ENCODE results near the gene ZNF687. TPM values are rescaled to one million over a fixed set of nuclear protein-coding genes. Genes with fewer than 3 reads are reported as not detected.
A peak's percentile ranks its signal among the peaks of the same experiment; 100 is the strongest.

Gene ZNF687
- polyA plus RNA-seq, 1 of the 3 experiments (the other 2 are of a cell fraction): 15.8 TPM

DNA sequence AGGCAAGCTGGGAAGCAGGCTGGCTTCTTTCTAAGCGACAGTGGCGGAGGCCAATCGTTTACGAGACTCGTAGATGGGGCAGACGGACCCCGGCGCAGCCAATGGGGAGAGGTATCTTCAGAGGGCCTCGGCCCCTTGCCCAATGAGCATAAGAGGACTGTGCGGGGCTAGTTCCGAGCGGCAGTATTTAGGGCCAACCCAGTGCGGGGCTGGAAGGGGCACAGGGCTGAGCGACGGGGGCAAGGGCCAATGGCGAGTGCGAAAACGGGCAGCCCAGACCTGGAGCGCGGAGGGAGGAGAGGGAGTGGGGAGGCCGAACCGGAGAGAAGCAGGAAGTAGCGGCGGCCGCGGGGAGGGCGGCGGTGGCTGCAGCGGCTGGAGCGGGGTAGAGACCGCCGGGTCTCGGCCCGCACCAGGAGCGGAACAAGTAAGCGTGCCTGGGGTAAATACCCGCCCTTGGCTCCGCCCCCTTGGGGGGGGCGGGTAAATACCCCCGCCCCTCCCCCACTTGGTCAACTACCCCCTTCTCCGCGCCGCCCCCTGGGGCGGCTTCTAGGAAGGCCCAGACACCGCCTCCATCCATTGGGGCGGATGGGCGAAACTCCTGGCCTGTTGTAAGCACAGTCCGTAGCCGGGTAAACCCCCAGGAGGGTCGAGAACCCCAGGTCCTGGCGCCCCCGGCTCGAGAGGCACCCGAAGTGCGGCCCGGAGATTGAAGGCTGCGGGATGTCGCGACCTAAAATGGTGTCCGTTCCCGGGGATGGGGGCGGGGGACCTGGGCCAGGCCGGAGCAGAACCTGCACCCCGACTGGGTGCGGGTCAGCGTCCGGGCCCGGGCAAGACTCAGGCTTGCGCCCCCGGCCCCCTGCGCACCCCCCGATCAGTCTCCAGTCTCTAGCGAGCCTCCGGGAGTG is at the start of gene ZNF687 (continued):
- TF ChIP-seq, protein P1, sequence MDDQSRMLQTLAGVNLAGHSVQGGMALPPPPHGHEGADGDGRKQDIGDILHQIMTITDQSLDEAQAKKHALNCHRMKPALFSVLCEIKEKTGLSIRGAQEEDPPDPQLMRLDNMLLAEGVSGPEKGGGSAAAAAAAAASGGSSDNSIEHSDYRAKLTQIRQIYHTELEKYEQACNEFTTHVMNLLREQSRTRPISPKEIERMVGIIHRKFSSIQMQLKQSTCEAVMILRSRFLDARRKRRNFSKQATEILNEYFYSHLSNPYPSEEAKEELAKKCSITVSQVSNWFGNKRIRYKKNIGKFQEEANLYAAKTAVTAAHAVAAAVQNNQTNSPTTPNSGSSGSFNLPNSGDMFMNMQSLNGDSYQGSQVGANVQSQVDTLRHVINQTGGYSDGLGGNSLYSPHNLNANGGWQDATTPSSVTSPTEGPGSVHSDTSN (IDR thresholded peaks at IDR 0.05): peak; percentile 100
- TF ChIP-seq, protein P2, sequence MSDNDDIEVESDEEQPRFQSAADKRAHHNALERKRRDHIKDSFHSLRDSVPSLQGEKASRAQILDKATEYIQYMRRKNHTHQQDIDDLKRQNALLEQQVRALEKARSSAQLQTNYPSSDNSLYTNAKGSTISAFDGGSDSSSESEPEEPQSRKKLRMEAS (IDR thresholded peaks at IDR 0.05; ENCODE audit: low read depth): no peak; the same call in 1 of the 2 replicates
- TF ChIP-seq FOXJ3 (CRISPR knock-in tag; IDR thresholded peaks at IDR 0.05) (no peak), ZBTB33 (IDR thresholded peaks at IDR 0.05; ENCODE audit: borderline replicate concordance, low read depth) (0 out of 2 replicates have a peak, but pooled peaks have one; percentile 41), RCOR1 (IDR thresholded peaks at IDR 0.05; ENCODE audit: low read length) (no peak), TEAD4 (IDR thresholded peaks at IDR 0.05; ENCODE audit: borderline replicate concordance, insufficient read depth) (no peak), TCF12 (IDR thresholded peaks at IDR 0.05) (no peak; the same call in none of the 2 replicates), FOSL2 (IDR thresholded peaks at IDR 0.05; ENCODE audit: borderline replicate concordance, low read depth) (no peak), GABPA (IDR thresholded peaks at IDR 0.05; ENCODE audit: low read depth) (peak; percentile 63)

GRCh38 chr1:151235235-151235634 is 46.9 kb upstream of the ZNF687 start:
- Histone ChIP-seq H3K36me3 (replicated peaks in 1 of 2; ENCODE audit: control insufficient read depth in 1 of 2, insufficient read depth in 2 of 2, low read length in 1 of 2) (peaks cover 68 to 72% of the 10 kb centered on the region in 2 experiments), H3K27ac (ENCODE audit: low read depth in 2 of 2, low read length in 1 of 2) (no peak overlapping the region), H3K79me2 (ENCODE audit: insufficient read depth) (peaks cover 47% of the 10 kb centered on the region), H3K9me2 (no peaks in the 10 kb centered on the region), H3K27me3 (ENCODE audit: insufficient read depth) (no peaks in the 10 kb centered on the region), H3K4me3 (ENCODE audit: low read depth in 2 of 2, low read length in 1 of 2) (no peak overlapping the region), H3F3A (replicated peaks; ENCODE audit: insufficient read depth) (peaks cover 33% of the 10 kb centered on the region), H2AFZ (ENCODE audit: low read depth) (no peak overlapping the region), H4K20me1 (ENCODE audit: insufficient read depth) (peaks cover 4% of the 10 kb centered on the region), H3K4me1 (ENCODE audit: control insufficient read depth in 1 of 2, insufficient read depth in 2 of 2, low read depth in 1 of 2, low read length in 1 of 2) (peaks cover 0 to 6% of the 10 kb centered on the region in 2 experiments; a peak in 2 of 4 replicates), H3K4me2 (no peak overlapping the region), H3K9me3 (no peaks in the 10 kb centered on the region), H3K9ac (no peak overlapping the region)
- TF ChIP-seq CHD2 (IDR thresholded peaks at IDR 0.05; ENCODE audit: low read length, partially characterized antibody) (no peak), USF2 (IDR thresholded peaks at IDR 0.05; ENCODE audit: borderline replicate concordance, low read depth, low read length) (no peak)
- 97% methylated on average over 6 of the region's 6 CpGs for WGBS (ENCODE audit: low lambda C conversion rate)
- POLR2A ChIA-PET: no interaction called here
- CTCF ChIA-PET: interaction anchor here (1.4 kb wide), 1 partner anchor 40 kb away, joined by 3 read pairs; no protein-coding TSS in a partner anchor
- DNase-seq: no peak
